IMR-90 (cell line): Measurements from ENCODE around the gene ZNF554. TPM values are rescaled to one million over a fixed set of nuclear protein-coding genes. Genes with fewer than 3 reads are reported as not detected.

Source experiments
- ATAC-seq: fragments of 200-7000 bp; cut with Tn5 transposase; 2 replicates; pipeline ENCODE4 v1.9.1; 2020; ENCODE audit warnings: low read depth, mild to moderate bottlenecking, moderate library complexity
- BruUV-seq: library from RNA; stranded (reverse); fragments of 400-500 nt; replicated peaks from 2 replicates; lab custom pipeline; 2021; lab: Mats Ljungman, UMichigan
- CTCF ChIA-PET: fragments of 300-600 bp; formaldehyde crosslinking; extraction: SDS; loops from one replicate; lab custom pipeline; 2021; ENCODE audit warnings: antibody characterized with exemption; lab: Yijun Ruan, JAX
- POLR2A ChIA-PET: fragments of 300-600 bp; sonication (Branson Sonifier 250); formaldehyde crosslinking; loops from one replicate; lab custom pipeline; 2022; ENCODE audit warnings: antibody characterized with exemption; ENCODE audit not compliant: unreplicated experiment; lab: Charles Lee
- DNase-seq: peaks from one replicate; pipeline ENCODE4 v3.0.0; 2013
- H2AFZ ChIP-seq: replicated peaks from 2 replicates; pipeline ENCODE3; 2013; ENCODE audit warnings: low read length, mild to moderate bottlenecking; ENCODE audit not compliant: poor library complexity
- H2AK5ac ChIP-seq: 2 replicates; pipeline ENCODE4 v1.6.1; 2013; ENCODE audit warnings: low read depth, low read length, inconsistent platforms
- H2AK9ac ChIP-seq: replicated peaks from 2 replicates; pipeline ENCODE3; 2013; ENCODE audit warnings: mild to moderate bottlenecking, low read depth, low read length, moderate library complexity; ENCODE audit not compliant: poor library complexity
- H2BK120ac ChIP-seq: 2 replicates; pipeline ENCODE4 v1.6.1; 2013; ENCODE audit warnings: low read depth, low read length, inconsistent platforms
- H2BK15ac ChIP-seq: 3 replicates; pipeline ENCODE4 v1.6.1; 2013; ENCODE audit warnings: low read depth, low read length, inconsistent platforms
- H2BK20ac ChIP-seq: 2 replicates; pipeline ENCODE4 v1.6.1; 2013; ENCODE audit warnings: low read depth, mild to moderate bottlenecking, inconsistent platforms, low read length, moderate library complexity
- H2BK5ac ChIP-seq: 2 replicates; pipeline ENCODE4 v1.6.1; 2013; ENCODE audit warnings: mild to moderate bottlenecking, low read depth, low read length, inconsistent platforms; ENCODE audit not compliant: poor library complexity, severe bottlenecking
- H3K14ac ChIP-seq: replicated peaks from 2 replicates; pipeline ENCODE4 v1.6.1; 2013; ENCODE audit warnings: low read depth, low read length, inconsistent platforms
- H3K18ac ChIP-seq: 2 replicates; pipeline ENCODE4 v1.6.1; 2013; ENCODE audit warnings: low read depth, low read length, control low read depth
- H3K23ac ChIP-seq: 2 replicates; pipeline ENCODE4 v1.6.1; 2013; ENCODE audit warnings: low read depth, low read length, inconsistent platforms
- H3K27ac ChIP-seq: 2 replicates; pipeline ENCODE4 v1.5.1; 2013; ENCODE audit warnings: mild to moderate bottlenecking, control low read depth, low read length; ENCODE audit not compliant: insufficient read depth
- H3K27me3 ChIP-seq: 2 replicates; pipeline ENCODE4 v1.6.1; 2013; ENCODE audit warnings: low read length; ENCODE audit not compliant: control insufficient read depth, insufficient read depth
- H3K36me3 ChIP-seq: 2 replicates; pipeline ENCODE4 v1.6.1; 2013; ENCODE audit warnings: low read length, mixed read lengths; ENCODE audit not compliant: control insufficient read depth, insufficient read depth
- H3K4ac ChIP-seq: 2 replicates; pipeline ENCODE4 v1.6.1; 2013; ENCODE audit warnings: low read depth, low read length, inconsistent platforms
- H3K4me1 ChIP-seq: 2 replicates; pipeline ENCODE4 v1.6.1; 2013; ENCODE audit warnings: low read length, mixed read lengths; ENCODE audit not compliant: control insufficient read depth, insufficient read depth
- H3K4me2 ChIP-seq: 2 replicates; pipeline ENCODE4 v1.6.1; 2013; ENCODE audit warnings: low read depth, mild to moderate bottlenecking, control low read depth, low read length, moderate library complexity
- H3K4me3 ChIP-seq: 2 replicates; pipeline ENCODE4 v1.5.1; 2013; ENCODE audit warnings: low read depth, mild to moderate bottlenecking, control low read depth, low read length, moderate library complexity; ENCODE audit not compliant: insufficient read depth
- H3K56ac ChIP-seq: 2 replicates; pipeline ENCODE4 v1.6.1; 2013; ENCODE audit warnings: low read length, inconsistent platforms; ENCODE audit not compliant: insufficient read depth; ENCODE audit errors: extremely low read depth
- H3K79me1 ChIP-seq, 2 experiments: 2 replicates each; pipeline ENCODE4 v1.6.1; 2013; ENCODE audit warnings: low read length in 2 of 2, inconsistent platforms in 1 of 2, low read depth in 1 of 2
- H3K9ac ChIP-seq: 2 replicates; pipeline ENCODE4 v1.6.1; 2013; ENCODE audit warnings: low read depth, low read length, control low read depth
- H3K9me1 ChIP-seq: 2 replicates; pipeline ENCODE4 v1.6.1; 2013; ENCODE audit warnings: low read length, inconsistent platforms; ENCODE audit not compliant: insufficient read depth
- H3K9me3 ChIP-seq: 2 replicates; pipeline ENCODE4 v1.6.1; 2013; ENCODE audit warnings: low read length; ENCODE audit not compliant: control insufficient read depth, insufficient read depth
- H4K20me1 ChIP-seq: 2 replicates; pipeline ENCODE4 v1.6.1; 2013; ENCODE audit warnings: low read length, inconsistent platforms; ENCODE audit not compliant: insufficient read depth
- H4K5ac ChIP-seq: 2 replicates; pipeline ENCODE4 v1.6.1; 2013; ENCODE audit warnings: mild to moderate bottlenecking, low read depth, low read length, control low read depth
- H4K8ac ChIP-seq, 2 experiments: 2 replicates each; pipeline ENCODE4 v1.6.1; 2013; ENCODE audit warnings: low read depth in 2 of 2, low read length in 2 of 2, control low read depth in 1 of 2, inconsistent platforms in 1 of 2
- H4K91ac ChIP-seq: 2 replicates; pipeline ENCODE4 v1.6.1; 2013; ENCODE audit warnings: low read depth, low read length, inconsistent platforms; ENCODE audit not compliant: insufficient read depth
- BHLHE40 ChIP-seq: fragments of 150-350 bp; IDR thresholded peaks from 2 replicates; pipeline ENCODE4 v1.6.1; 2016; ENCODE audit warnings: mild to moderate bottlenecking, low read depth, low read length
- CHD1 ChIP-seq: IDR thresholded peaks from 2 replicates; pipeline ENCODE4 v1.6.1; 2012; ENCODE audit warnings: low read depth, low read length, improper control_type of control experiment
- FOS ChIP-seq: fragments of 150-350 bp; IDR thresholded peaks from 2 replicates; pipeline ENCODE4 v1.6.1; 2016; ENCODE audit warnings: low read depth, low read length
- NFE2L2 ChIP-seq: fragments of 150-350 bp; IDR thresholded peaks from 2 replicates; pipeline ENCODE4 v1.6.1; 2016; ENCODE audit warnings: low read depth, mild to moderate bottlenecking, low read length
- RAD21 ChIP-seq: IDR thresholded peaks from 2 replicates; pipeline ENCODE4 v1.6.1; 2012; ENCODE audit warnings: low read length, improper control_type of control experiment
- RCOR1 ChIP-seq: IDR thresholded peaks from 2 replicates; pipeline ENCODE4 v1.6.1; 2012; ENCODE audit warnings: mild to moderate bottlenecking, low read length, improper control_type of control experiment; ENCODE audit not compliant: insufficient replicate concordance
- RFX5 ChIP-seq: IDR thresholded peaks from 2 replicates; pipeline ENCODE4 v1.8.0; 2012; ENCODE audit warnings: low read depth, mild to moderate bottlenecking, low read length, moderate library complexity
- SMC3 ChIP-seq: fragments of 150-350 bp; IDR thresholded peaks from 2 replicates; pipeline ENCODE4 v1.6.1; 2016; ENCODE audit warnings: low read depth, mild to moderate bottlenecking, antibody characterized with exemption, low read length, moderate library complexity
- WGBS, 2 experiments: methylation state at CpG; one replicate each; pipeline versions ENCODE4 v1.1.5 to v1.1.7; 2013; ENCODE audit warnings: missing lambda C conversion rate in 2 of 2; ENCODE audit not compliant: insufficient read length in 1 of 2; ENCODE audit errors: extremely low coverage in 2 of 2; 5-methylcytosine and 5-hydroxymethylcytosine counted together
- dilution Hi-C: fragments of 300-500 bp; cut with HindIII; formaldehyde crosslinking; loops from one replicate; pipeline ENCODE4 v1.14.3; 2018; ENCODE audit warnings: low sequenced_read_pairs; ENCODE audit not compliant: unreplicated experiment
- in situ Hi-C: fragments of 300-500 bp; cut with MboI; formaldehyde crosslinking; loops from 3 replicates; pipeline ENCODE4 v1.14.3; 2019; ENCODE audit warnings: low sequenced_read_pairs, inconsistent platforms, mixed read lengths
- intact Hi-C: fragments of 100-400 bp; cut with micrococcal nuclease; formaldehyde crosslinking; loops from 2 replicates; pipeline ENCODE4 v1.10.0; 2022
- polyA plus RNA-seq, 3 experiments: library from polyadenylated mRNA; depleted of rRNA; stranded (reverse); fragments of >200 nt; gene quantifications; 2 replicates each; pipeline ENCODE4 v1.2.3, GENCODE V29; 2012; ENCODE audit warnings: low replicate concordance in 1 of 3
- total RNA-seq: library from RNA; depleted of rRNA; stranded (reverse); fragments of >200 nt; gene quantifications from 2 replicates; pipeline ENCODE4 v1.2.3, GENCODE V29; 2012
- TF ChIP-seq, protein P1 (sequence below): conservative IDR thresholded peaks from 2 replicates; pipeline ENCODE4 v1.5.1; 2012; ENCODE audit warnings: mild to moderate bottlenecking, low read depth, low read length, improper control_type of control experiment
- TF ChIP-seq, protein P2 (sequence below): fragments of 150-350 bp; IDR thresholded peaks from 2 replicates; pipeline ENCODE4 v1.6.1; 2016; ENCODE audit warnings: low read depth, mild to moderate bottlenecking, low read length, moderate library complexity, borderline replicate concordance

ZNF554 gene
- total and polyA plus RNA-seq, 2 of the 4 experiments (the other 2 are of a cell fraction), result 1.5 to 3.0 TPM

GRCh38 chr19:2823646-2824045 lies 4.0 kb downstream of the ZNF554 start:
- H3K4me1 ChIP-seq, result no peaks in the 10 kb centered on the region; the same call in 1 of the 2 replicates
- H2BK20ac ChIP-seq, result no peak overlapping the region
- no peak overlapping the region for H2BK5ac ChIP-seq
- H2BK15ac ChIP-seq, result no peak overlapping the region
- H3K36me3 ChIP-seq, result peaks cover 20% of the 10 kb centered on the region; the same call in 1 of the 2 replicates
- no peak overlapping the region for H3K27ac ChIP-seq
- H2AK5ac ChIP-seq, result no peak overlapping the region
- H3K9me1 ChIP-seq, result 0 out of 2 replicates have a peak, but pooled peaks cover 4% of the 10 kb centered on the region
- ChIA-PET CTCF (no interaction called here), POLR2A (no interaction called here)
- BruUV-seq, result no TSS peak
- no peak overlapping the region for H4K8ac ChIP-seq
- 73% methylated on average over 3 of the region's 9 CpGs; no CpG with 5 or more reads in 1 of the 2 experiments for WGBS, 2 experiments
- no peak overlapping the region for H3K9ac ChIP-seq
- no peak for DNase-seq
- no peak overlapping the region for H3K18ac ChIP-seq
- TF ChIP-seq RFX5, result no peak
- no peak for TF ChIP-seq RAD21
- TF ChIP-seq FOS, result no peak
- TF ChIP-seq CHD1, result no peak
- TF ChIP-seq BHLHE40, result no peak
- TF ChIP-seq, protein P1, sequence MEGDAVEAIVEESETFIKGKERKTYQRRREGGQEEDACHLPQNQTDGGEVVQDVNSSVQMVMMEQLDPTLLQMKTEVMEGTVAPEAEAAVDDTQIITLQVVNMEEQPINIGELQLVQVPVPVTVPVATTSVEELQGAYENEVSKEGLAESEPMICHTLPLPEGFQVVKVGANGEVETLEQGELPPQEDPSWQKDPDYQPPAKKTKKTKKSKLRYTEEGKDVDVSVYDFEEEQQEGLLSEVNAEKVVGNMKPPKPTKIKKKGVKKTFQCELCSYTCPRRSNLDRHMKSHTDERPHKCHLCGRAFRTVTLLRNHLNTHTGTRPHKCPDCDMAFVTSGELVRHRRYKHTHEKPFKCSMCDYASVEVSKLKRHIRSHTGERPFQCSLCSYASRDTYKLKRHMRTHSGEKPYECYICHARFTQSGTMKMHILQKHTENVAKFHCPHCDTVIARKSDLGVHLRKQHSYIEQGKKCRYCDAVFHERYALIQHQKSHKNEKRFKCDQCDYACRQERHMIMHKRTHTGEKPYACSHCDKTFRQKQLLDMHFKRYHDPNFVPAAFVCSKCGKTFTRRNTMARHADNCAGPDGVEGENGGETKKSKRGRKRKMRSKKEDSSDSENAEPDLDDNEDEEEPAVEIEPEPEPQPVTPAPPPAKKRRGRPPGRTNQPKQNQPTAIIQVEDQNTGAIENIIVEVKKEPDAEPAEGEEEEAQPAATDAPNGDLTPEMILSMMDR, result no peak
- TF ChIP-seq RCOR1, result no peak
- TF ChIP-seq, protein P2, sequence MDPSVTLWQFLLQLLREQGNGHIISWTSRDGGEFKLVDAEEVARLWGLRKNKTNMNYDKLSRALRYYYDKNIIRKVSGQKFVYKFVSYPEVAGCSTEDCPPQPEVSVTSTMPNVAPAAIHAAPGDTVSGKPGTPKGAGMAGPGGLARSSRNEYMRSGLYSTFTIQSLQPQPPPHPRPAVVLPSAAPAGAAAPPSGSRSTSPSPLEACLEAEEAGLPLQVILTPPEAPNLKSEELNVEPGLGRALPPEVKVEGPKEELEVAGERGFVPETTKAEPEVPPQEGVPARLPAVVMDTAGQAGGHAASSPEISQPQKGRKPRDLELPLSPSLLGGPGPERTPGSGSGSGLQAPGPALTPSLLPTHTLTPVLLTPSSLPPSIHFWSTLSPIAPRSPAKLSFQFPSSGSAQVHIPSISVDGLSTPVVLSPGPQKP, result no peak
- no peak for TF ChIP-seq SMC3
- TF ChIP-seq NFE2L2, result no peak
- H3K79me1 ChIP-seq, result peaks cover 6 to 11% of the 10 kb centered on the region in 2 experiments; a peak in 2 of 4 replicates
- H3K9me3 ChIP-seq, result peaks cover 17% of the 10 kb centered on the region
- no peak for ATAC-seq
- no peak overlapping the region for H3K23ac ChIP-seq
- H3K4me2 ChIP-seq, result no peak overlapping the region
- H3K4ac ChIP-seq, result no peak overlapping the region
- H4K91ac ChIP-seq, result no peak overlapping the region
- intact Hi-C loops (no loop called here), in situ Hi-C loops (no loop called here), dilution Hi-C loops (no loop called here)
- no peak overlapping the region for H2AFZ ChIP-seq
- no peak overlapping the region for H3K56ac ChIP-seq
- H4K20me1 ChIP-seq, result no peaks in the 10 kb centered on the region
- H3K27me3 ChIP-seq, result no peaks in the 10 kb centered on the region
- no peak overlapping the region for H2BK120ac ChIP-seq
- H4K5ac ChIP-seq, result no peak overlapping the region
- H3K14ac ChIP-seq, result no peak overlapping the region
- H2AK9ac ChIP-seq, result no peak overlapping the region
- H3K4me3 ChIP-seq, result no peak overlapping the region
